HL-60 (cell line): Measurements from ENCODE around the gene DRC7.

Experiments used
- DNase-seq, 2 experiments: peaks; one replicate each; pipeline ENCODE4 v3.0.0-alpha.2; 2010 to 2020; ENCODE audit warnings: low read depth in 1 of 2, low spot score in 1 of 2
- H3K27ac ChIP-seq: fragments of 250-450 bp; sonication (Bioruptor Pico); replicated peaks from 2 replicates; pipeline ENCODE4 v1.5.1; 2020; ENCODE audit warnings: mild to moderate bottlenecking, moderate library complexity
- H3K27me3 ChIP-seq: fragments of 250-450 bp; sonication (Bioruptor Pico); 2 replicates; pipeline ENCODE4 v1.5.1; 2021; ENCODE audit warnings: mild to moderate bottlenecking, moderate library complexity; ENCODE audit not compliant: insufficient read depth, poor library complexity, severe bottlenecking
- H3K4me3 ChIP-seq: replicated peaks from 2 replicates; pipeline ENCODE4 v1.5.1; 2011; ENCODE audit warnings: mild to moderate bottlenecking, control low read depth, low read length; ENCODE audit not compliant: insufficient read depth
- GABPA ChIP-seq: IDR thresholded peaks from 2 replicates; pipeline ENCODE4 v1.6.1; 2012; ENCODE audit warnings: low read depth
- POLR2AphosphoS5 ChIP-seq: IDR thresholded peaks from 2 replicates; pipeline ENCODE4 v1.6.1; 2012; ENCODE audit warnings: low read depth
- SPI1 ChIP-seq: IDR thresholded peaks from 2 replicates; pipeline ENCODE4 v1.6.1; 2012; ENCODE audit warnings: low read depth, mild to moderate bottlenecking, borderline replicate concordance
- TF ChIP-seq, protein P1 (sequence below): IDR thresholded peaks from 2 replicates; pipeline ENCODE4 v1.6.1; 2012; ENCODE audit warnings: low read depth; ENCODE audit not compliant: insufficient replicate concordance
- TF ChIP-seq, protein P2 (sequence below): IDR thresholded peaks from one replicate; pipeline ENCODE4 v1.5.1; 2011; ENCODE audit warnings: low read length, control low read depth, inconsistent platforms; ENCODE audit not compliant: insufficient read depth

Gene DRC7

GRCh38 chr16:57722210-57722499 is 27.5 kb downstream of the DRC7 start:
- no peak for TF ChIP-seq POLR2AphosphoS5
- DNase-seq: no peak
- Histone ChIP-seq H3K4me3 (no peak overlapping the region), H3K27me3 (no peaks in the 10 kb centered on the region), H3K27ac (no peak overlapping the region)

GRCh38 chr16:57722651-57723050 is 28.0 kb downstream of the DRC7 start:
- Histone ChIP-seq H3K27me3 (no peaks in the 10 kb centered on the region), H3K27ac (no peak overlapping the region), H3K4me3 (no peak overlapping the region)
- DNase-seq: no peak
- TF ChIP-seq, protein P1, sequence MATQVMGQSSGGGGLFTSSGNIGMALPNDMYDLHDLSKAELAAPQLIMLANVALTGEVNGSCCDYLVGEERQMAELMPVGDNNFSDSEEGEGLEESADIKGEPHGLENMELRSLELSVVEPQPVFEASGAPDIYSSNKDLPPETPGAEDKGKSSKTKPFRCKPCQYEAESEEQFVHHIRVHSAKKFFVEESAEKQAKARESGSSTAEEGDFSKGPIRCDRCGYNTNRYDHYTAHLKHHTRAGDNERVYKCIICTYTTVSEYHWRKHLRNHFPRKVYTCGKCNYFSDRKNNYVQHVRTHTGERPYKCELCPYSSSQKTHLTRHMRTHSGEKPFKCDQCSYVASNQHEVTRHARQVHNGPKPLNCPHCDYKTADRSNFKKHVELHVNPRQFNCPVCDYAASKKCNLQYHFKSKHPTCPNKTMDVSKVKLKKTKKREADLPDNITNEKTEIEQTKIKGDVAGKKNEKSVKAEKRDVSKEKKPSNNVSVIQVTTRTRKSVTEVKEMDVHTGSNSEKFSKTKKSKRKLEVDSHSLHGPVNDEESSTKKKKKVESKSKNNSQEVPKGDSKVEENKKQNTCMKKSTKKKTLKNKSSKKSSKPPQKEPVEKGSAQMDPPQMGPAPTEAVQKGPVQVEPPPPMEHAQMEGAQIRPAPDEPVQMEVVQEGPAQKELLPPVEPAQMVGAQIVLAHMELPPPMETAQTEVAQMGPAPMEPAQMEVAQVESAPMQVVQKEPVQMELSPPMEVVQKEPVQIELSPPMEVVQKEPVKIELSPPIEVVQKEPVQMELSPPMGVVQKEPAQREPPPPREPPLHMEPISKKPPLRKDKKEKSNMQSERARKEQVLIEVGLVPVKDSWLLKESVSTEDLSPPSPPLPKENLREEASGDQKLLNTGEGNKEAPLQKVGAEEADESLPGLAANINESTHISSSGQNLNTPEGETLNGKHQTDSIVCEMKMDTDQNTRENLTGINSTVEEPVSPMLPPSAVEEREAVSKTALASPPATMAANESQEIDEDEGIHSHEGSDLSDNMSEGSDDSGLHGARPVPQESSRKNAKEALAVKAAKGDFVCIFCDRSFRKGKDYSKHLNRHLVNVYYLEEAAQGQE: no peak
- TF ChIP-seq GABPA: no peak
- TF ChIP-seq SPI1: no peak
- TF ChIP-seq, protein P2, sequence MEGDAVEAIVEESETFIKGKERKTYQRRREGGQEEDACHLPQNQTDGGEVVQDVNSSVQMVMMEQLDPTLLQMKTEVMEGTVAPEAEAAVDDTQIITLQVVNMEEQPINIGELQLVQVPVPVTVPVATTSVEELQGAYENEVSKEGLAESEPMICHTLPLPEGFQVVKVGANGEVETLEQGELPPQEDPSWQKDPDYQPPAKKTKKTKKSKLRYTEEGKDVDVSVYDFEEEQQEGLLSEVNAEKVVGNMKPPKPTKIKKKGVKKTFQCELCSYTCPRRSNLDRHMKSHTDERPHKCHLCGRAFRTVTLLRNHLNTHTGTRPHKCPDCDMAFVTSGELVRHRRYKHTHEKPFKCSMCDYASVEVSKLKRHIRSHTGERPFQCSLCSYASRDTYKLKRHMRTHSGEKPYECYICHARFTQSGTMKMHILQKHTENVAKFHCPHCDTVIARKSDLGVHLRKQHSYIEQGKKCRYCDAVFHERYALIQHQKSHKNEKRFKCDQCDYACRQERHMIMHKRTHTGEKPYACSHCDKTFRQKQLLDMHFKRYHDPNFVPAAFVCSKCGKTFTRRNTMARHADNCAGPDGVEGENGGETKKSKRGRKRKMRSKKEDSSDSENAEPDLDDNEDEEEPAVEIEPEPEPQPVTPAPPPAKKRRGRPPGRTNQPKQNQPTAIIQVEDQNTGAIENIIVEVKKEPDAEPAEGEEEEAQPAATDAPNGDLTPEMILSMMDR: no peak
- no peak for TF ChIP-seq POLR2AphosphoS5

- no peak overlapping the region for H3K27ac ChIP-seq
- DNase-seq: no peak
- H3K27me3 ChIP-seq: no peaks in the 10 kb centered on the region
- no peak for TF ChIP-seq GABPA
- TF ChIP-seq, protein P2: no peak
- TF ChIP-seq, protein P1: no peak
- no peak for TF ChIP-seq POLR2AphosphoS5
- no peak overlapping the region for H3K4me3 ChIP-seq
These were observed 28.6 kb downstream of the DRC7 start for GRCh38 chr16:57723170-57723569.

- no peak for DNase-seq
- Histone ChIP-seq H3K4me3 (no peak overlapping the region), H3K27ac (no peak overlapping the region), H3K27me3 (no peaks in the 10 kb centered on the region)
- TF ChIP-seq, protein P2: no peak
- no peak for TF ChIP-seq GABPA
- TF ChIP-seq, protein P1: no peak
- TF ChIP-seq POLR2AphosphoS5: no peak
- TF ChIP-seq SPI1: no peak
These were observed 29.9 kb downstream of the DRC7 start for GRCh38 chr16:57724531-57724930.
